ENCODE data around the gene PTCSC3.

GRCh38 chr14:36085861-36086260 lies 90.7 kb downstream of the PTCSC3 start:
- TF ChIP-seq CTCF (conservative IDR thresholded peaks at IDR 0.05; ENCODE audit: low read depth in 2 of 2), result no peak
- no peak for TF ChIP-seq EZH2 (IDR thresholded peaks at IDR 0.05; ENCODE audit: low read depth, unreplicated experiment)
- TF ChIP-seq JUNB (IDR thresholded peaks at IDR 0.05; ENCODE audit: unreplicated experiment), result no peak
- no peak for TF ChIP-seq CREB1 (CRISPR knock-in tag; IDR thresholded peaks at IDR 0.05; ENCODE audit: low read depth)
- no peak for TF ChIP-seq NANOG (IDR thresholded peaks at IDR 0.05; ENCODE audit: borderline replicate concordance)
- no peak for TF ChIP-seq EZH2phosphoT487 (IDR thresholded peaks at IDR 0.05; ENCODE audit: unreplicated experiment)
- TF ChIP-seq REST (IDR thresholded peaks at IDR 0.05; ENCODE audit: unreplicated experiment), result no peak
- TF ChIP-seq POLR2AphosphoS5 (IDR thresholded peaks at IDR 0.05; ENCODE audit: low read depth), result no peak
- TF ChIP-seq, protein P1, sequence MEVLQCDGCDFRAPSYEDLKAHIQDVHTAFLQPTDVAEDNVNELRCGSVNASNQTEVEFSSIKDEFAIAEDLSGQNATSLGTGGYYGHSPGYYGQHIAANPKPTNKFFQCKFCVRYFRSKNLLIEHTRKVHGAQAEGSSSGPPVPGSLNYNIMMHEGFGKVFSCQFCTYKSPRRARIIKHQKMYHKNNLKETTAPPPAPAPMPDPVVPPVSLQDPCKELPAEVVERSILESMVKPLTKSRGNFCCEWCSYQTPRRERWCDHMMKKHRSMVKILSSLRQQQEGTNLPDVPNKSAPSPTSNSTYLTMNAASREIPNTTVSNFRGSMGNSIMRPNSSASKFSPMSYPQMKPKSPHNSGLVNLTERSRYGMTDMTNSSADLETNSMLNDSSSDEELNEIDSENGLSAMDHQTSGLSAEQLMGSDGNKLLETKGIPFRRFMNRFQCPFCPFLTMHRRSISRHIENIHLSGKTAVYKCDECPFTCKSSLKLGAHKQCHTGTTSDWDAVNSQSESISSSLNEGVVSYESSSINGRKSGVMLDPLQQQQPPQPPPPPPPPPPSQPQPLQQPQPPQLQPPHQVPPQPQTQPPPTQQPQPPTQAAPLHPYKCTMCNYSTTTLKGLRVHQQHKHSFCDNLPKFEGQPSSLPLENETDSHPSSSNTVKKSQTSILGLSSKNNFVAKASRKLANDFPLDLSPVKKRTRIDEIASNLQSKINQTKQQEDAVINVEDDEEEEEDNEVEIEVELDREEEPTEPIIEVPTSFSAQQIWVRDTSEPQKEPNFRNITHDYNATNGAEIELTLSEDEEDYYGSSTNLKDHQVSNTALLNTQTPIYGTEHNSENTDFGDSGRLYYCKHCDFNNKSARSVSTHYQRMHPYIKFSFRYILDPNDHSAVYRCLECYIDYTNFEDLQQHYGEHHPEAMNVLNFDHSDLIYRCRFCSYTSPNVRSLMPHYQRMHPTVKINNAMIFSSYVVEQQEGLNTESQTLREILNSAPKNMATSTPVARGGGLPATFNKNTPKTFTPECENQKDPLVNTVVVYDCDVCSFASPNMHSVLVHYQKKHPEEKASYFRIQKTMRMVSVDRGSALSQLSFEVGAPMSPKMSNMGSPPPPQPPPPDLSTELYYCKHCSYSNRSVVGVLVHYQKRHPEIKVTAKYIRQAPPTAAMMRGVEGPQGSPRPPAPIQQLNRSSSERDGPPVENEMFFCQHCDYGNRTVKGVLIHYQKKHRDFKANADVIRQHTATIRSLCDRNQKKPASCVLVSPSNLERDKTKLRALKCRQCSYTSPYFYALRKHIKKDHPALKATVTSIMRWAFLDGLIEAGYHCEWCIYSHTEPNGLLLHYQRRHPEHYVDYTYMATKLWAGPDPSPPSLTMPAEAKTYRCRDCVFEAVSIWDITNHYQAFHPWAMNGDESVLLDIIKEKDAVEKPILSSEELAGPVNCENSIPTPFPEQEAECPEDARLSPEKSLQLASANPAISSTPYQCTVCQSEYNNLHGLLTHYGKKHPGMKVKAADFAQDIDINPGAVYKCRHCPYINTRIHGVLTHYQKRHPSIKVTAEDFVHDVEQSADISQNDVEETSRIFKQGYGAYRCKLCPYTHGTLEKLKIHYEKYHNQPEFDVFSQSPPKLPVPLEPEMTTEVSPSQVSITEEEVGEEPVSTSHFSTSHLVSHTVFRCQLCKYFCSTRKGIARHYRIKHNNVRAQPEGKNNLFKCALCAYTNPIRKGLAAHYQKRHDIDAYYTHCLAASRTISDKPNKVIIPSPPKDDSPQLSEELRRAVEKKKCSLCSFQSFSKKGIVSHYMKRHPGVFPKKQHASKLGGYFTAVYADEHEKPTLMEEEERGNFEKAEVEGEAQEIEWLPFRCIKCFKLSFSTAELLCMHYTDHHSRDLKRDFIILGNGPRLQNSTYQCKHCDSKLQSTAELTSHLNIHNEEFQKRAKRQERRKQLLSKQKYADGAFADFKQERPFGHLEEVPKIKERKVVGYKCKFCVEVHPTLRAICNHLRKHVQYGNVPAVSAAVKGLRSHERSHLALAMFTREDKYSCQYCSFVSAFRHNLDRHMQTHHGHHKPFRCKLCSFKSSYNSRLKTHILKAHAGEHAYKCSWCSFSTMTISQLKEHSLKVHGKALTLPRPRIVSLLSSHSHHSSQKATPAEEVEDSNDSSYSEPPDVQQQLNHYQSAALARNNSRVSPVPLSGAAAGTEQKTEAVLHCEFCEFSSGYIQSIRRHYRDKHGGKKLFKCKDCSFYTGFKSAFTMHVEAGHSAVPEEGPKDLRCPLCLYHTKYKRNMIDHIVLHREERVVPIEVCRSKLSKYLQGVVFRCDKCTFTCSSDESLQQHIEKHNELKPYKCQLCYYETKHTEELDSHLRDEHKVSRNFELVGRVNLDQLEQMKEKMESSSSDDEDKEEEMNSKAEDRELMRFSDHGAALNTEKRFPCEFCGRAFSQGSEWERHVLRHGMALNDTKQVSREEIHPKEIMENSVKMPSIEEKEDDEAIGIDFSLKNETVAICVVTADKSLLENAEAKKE (CRISPR knock-in tag; IDR thresholded peaks at IDR 0.05), result no peak
- no peak for TF ChIP-seq ZNF331 (CRISPR knock-in tag; IDR thresholded peaks at IDR 0.05; ENCODE audit: low read depth)
- TF ChIP-seq, protein P2, sequence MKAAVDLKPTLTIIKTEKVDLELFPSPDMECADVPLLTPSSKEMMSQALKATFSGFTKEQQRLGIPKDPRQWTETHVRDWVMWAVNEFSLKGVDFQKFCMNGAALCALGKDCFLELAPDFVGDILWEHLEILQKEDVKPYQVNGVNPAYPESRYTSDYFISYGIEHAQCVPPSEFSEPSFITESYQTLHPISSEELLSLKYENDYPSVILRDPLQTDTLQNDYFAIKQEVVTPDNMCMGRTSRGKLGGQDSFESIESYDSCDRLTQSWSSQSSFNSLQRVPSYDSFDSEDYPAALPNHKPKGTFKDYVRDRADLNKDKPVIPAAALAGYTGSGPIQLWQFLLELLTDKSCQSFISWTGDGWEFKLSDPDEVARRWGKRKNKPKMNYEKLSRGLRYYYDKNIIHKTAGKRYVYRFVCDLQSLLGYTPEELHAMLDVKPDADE (IDR thresholded peaks at IDR 0.05), result no peak
